Caco-2 (cell line): ENCODE results near the gene C1QTNF5. TPM values are rescaled to one million over a fixed set of nuclear protein-coding genes. Genes with fewer than 3 reads are reported as not detected.

ENCODE experiments used
- BruUV-seq: library from RNA; stranded (reverse); fragments of 400-500 nt; replicated peaks from 2 replicates; lab custom pipeline; 2021; lab: Mats Ljungman, UMichigan
- CTCF ChIA-PET: fragments of 300-600 bp; sonication (Branson Sonifier 250); formaldehyde crosslinking; loops from one replicate; lab custom pipeline; 2022; ENCODE audit warnings: antibody characterized with exemption; lab: Charles Lee
- POLR2A ChIA-PET: fragments of 300-600 bp; sonication (Branson Sonifier 250); formaldehyde crosslinking; loops from one replicate; lab custom pipeline; 2022; ENCODE audit warnings: antibody characterized with exemption; lab: Charles Lee
- DNase-seq, 2 experiments: peaks; one replicate each; pipeline versions ENCODE4 v3.0.0 to v3.0.0-alpha.2; 2020 to 2022
- H3K27me3 ChIP-seq: replicated peaks from 2 replicates; pipeline ENCODE4 v1.6.0; 2011; ENCODE audit warnings: low read length; ENCODE audit not compliant: control insufficient read depth, insufficient read depth
- H3K36me3 ChIP-seq: 2 replicates; pipeline ENCODE4 v1.5.1; 2011; ENCODE audit warnings: low read length; ENCODE audit not compliant: control insufficient read depth, insufficient read depth
- H3K4me1 ChIP-seq: fragments of 250-450 bp; sonication (Bioruptor Pico); 2 replicates; pipeline ENCODE4 v1.5.1; 2020; ENCODE audit warnings: mild to moderate bottlenecking
- H3K4me3 ChIP-seq: 2 replicates; pipeline ENCODE4 v1.5.1; 2011; ENCODE audit warnings: low read depth, mild to moderate bottlenecking, control low read depth, low read length
- H3K9me3 ChIP-seq: fragments of 250-450 bp; sonication (Bioruptor Pico); 2 replicates; pipeline ENCODE4 v1.5.1; 2020; ENCODE audit warnings: mild to moderate bottlenecking, moderate library complexity
- H3K27ac Mint-ChIP-seq: one replicate; pipeline ENCODE4 v1.8.0; 2022; ENCODE audit warnings: mixed read lengths; ENCODE audit not compliant: unreplicated experiment
- H3K27me3 Mint-ChIP-seq: one replicate; pipeline ENCODE4 v1.8.0; 2022; ENCODE audit warnings: mixed read lengths; ENCODE audit not compliant: insufficient read depth, unreplicated experiment
- H3K36me3 Mint-ChIP-seq: one replicate; pipeline ENCODE4 v1.8.0; 2022; ENCODE audit warnings: mild to moderate bottlenecking, mixed read lengths; ENCODE audit not compliant: insufficient read depth, unreplicated experiment
- H3K4me1 Mint-ChIP-seq: one replicate; pipeline ENCODE4 v1.8.0; 2022; ENCODE audit warnings: low read depth, mixed read lengths; ENCODE audit not compliant: unreplicated experiment
- H3K4me3 Mint-ChIP-seq: one replicate; pipeline ENCODE4 v1.8.0; 2022; ENCODE audit warnings: mild to moderate bottlenecking, moderate library complexity, mixed read lengths; ENCODE audit not compliant: unreplicated experiment
- H3K9me3 Mint-ChIP-seq: one replicate; pipeline ENCODE4 v1.8.0; 2022; ENCODE audit warnings: mixed read lengths; ENCODE audit not compliant: unreplicated experiment
- CTCF ChIP-seq, 2 experiments: fragments of 200-600 bp in 1 of 2; IDR thresholded peaks; 1 replicate in 1 of 2; 2 replicates in 1 of 2; pipeline versions ENCODE4 v1.5.1 to v1.8.0; 2011 to 2022; ENCODE audit warnings: antibody characterized with exemption in 1 of 2, control low read depth in 1 of 2, inconsistent platforms in 1 of 2, low read depth in 1 of 2, low read length in 1 of 2, mild to moderate bottlenecking in 1 of 2, moderate library complexity in 1 of 2; ENCODE audit not compliant: insufficient read depth in 1 of 2, severe bottlenecking in 1 of 2, unreplicated experiment in 1 of 2
- intact Hi-C: fragments of 100-400 bp; cut with micrococcal nuclease; formaldehyde crosslinking; loops from one replicate; pipeline ENCODE4 v1.10.0; 2022; ENCODE audit not compliant: unreplicated experiment
- total RNA-seq: library from RNA; stranded (reverse); gene quantifications from 2 replicates; pipeline ENCODE4 v1.2.3, GENCODE V29; 2022

The C1QTNF5 gene
- total RNA-seq, 1 experiment from 2014 or later = 1.2 TPM

GRCh38 chr11:119318240-119319135 lies 22.2 kb downstream of the C1QTNF5 start:
- H3K4me1 Mint-ChIP-seq = no peaks in the 10 kb centered on the region
- ChIA-PET CTCF (interaction anchor here (1.5 to 2.5 kb wide), 4 partner anchors 19 to 62 kb away, joined by 4 to 14 read pairs (median 8); partner anchors contain the start of genes C1QTNF5 and USP2), POLR2A (interaction anchor here (0.7 kb wide), 1 partner anchor 27 kb away, joined by 3 read pairs; no protein-coding TSS in a partner anchor)
- no peaks in the 10 kb centered on the region for H3K9me3 Mint-ChIP-seq
- H3K36me3 ChIP-seq = no peaks in the 10 kb centered on the region
- intact Hi-C loops = loop anchor here (10.0 kb wide), 1 partner anchor 114 kb away; the partner anchor contains the start of gene CBL
- H3K4me1 ChIP-seq = peaks cover 38% of the 10 kb centered on the region
- BruUV-seq = no TSS peak
- no peak overlapping the region for H3K27ac Mint-ChIP-seq
- no peak overlapping the region for H3K4me3 ChIP-seq
- peaks cover 5% of the 10 kb centered on the region for H3K27me3 Mint-ChIP-seq
- peak; percentile 25 to 55 for DNase-seq
- peaks cover 7% of the 10 kb centered on the region for H3K27me3 ChIP-seq
- TF ChIP-seq CTCF (IDR thresholded peaks at IDR 0.05; ENCODE audit: insufficient read depth in 1 of 2, low read depth in 1 of 2, low read length in 1 of 2, severe bottlenecking in 1 of 2, unreplicated experiment in 1 of 2) = no peak
- no peak overlapping the region for H3K4me3 Mint-ChIP-seq
- H3K36me3 Mint-ChIP-seq = peaks cover 5% of the 10 kb centered on the region
- no peaks in the 10 kb centered on the region for H3K9me3 ChIP-seq

- peaks cover 5% of the 10 kb centered on the region for H3K36me3 Mint-ChIP-seq
- peak overlapping the region; percentile 76 for H3K4me3 Mint-ChIP-seq
- intact Hi-C loops = loop anchor here (10.0 kb wide), 1 partner anchor 113 kb away; the partner anchor contains the start of gene CBL
- H3K9me3 ChIP-seq = no peaks in the 10 kb centered on the region
- ChIA-PET CTCF (interaction anchor here (0.8 to 2.3 kb wide), 4 partner anchors 20 to 157 kb away, joined by 3 to 14 read pairs (median 6); partner anchors contain the start of gene C1QTNF5), POLR2A (interaction anchor here (0.5 to 1.0 kb wide), 3 partner anchors 21 to 211 kb away, joined by 3 to 5 read pairs (median 3); partner anchors contain the start of genes C2CD2L and CBL)
- peaks cover 38% of the 10 kb centered on the region for H3K4me1 ChIP-seq
- no peak for TF ChIP-seq CTCF (IDR thresholded peaks at IDR 0.05; ENCODE audit: insufficient read depth in 1 of 2, low read depth in 1 of 2, low read length in 1 of 2, severe bottlenecking in 1 of 2, unreplicated experiment in 1 of 2)
- no peaks in the 10 kb centered on the region for H3K9me3 Mint-ChIP-seq
- H3K27ac Mint-ChIP-seq = no peak overlapping the region
- BruUV-seq = no TSS peak
- peaks cover 7% of the 10 kb centered on the region for H3K27me3 ChIP-seq
- peaks cover 5% of the 10 kb centered on the region for H3K27me3 Mint-ChIP-seq
- no peaks in the 10 kb centered on the region for H3K4me1 Mint-ChIP-seq
- no peaks in the 10 kb centered on the region for H3K36me3 ChIP-seq
- no peak overlapping the region for H3K4me3 ChIP-seq
- no peak for DNase-seq
Measured at GRCh38 chr11:119317592-119318239, 23.0 kb downstream of the C1QTNF5 start.
